OCI-LY7 (cell line): Measurements from ENCODE around the gene SIGLEC9. TPM values are rescaled to one million over a fixed set of nuclear protein-coding genes. Genes with fewer than 3 reads are reported as not detected.

Experiments used
- BruUV-seq: library from RNA; stranded (reverse); fragments of 400-500 nt; replicated peaks from 2 replicates; lab custom pipeline; 2021; lab: Mats Ljungman, UMichigan
- CTCF ChIA-PET: fragments of 300-600 bp; sonication (Branson Sonifier 250); formaldehyde crosslinking; loops from one replicate; lab custom pipeline; 2022; ENCODE audit warnings: antibody characterized with exemption; ENCODE audit not compliant: unreplicated experiment; lab: Charles Lee
- POLR2A ChIA-PET: fragments of 300-600 bp; sonication (Branson Sonifier 250); formaldehyde crosslinking; loops from one replicate; lab custom pipeline; 2022; ENCODE audit warnings: antibody characterized with exemption; lab: Charles Lee
- DNase-seq: peaks from one replicate; pipeline ENCODE4 v3.0.0-alpha.2; 2015; ENCODE audit warnings: low spot score
- H2AFZ ChIP-seq: fragments of 200-600 bp; sonication (generic), shearing (Covaris generic); 2 replicates; pipeline ENCODE4 v1.6.1; 2014; ENCODE audit warnings: mild to moderate bottlenecking, antibody characterized with exemption, low read length, moderate library complexity
- H3K27ac ChIP-seq: fragments of 200-600 bp; sonication (generic); 2 replicates; pipeline ENCODE4 v1.5.1; 2014; ENCODE audit warnings: mixed run types, low read depth, mild to moderate bottlenecking, moderate library complexity, low read length, inconsistent platforms; ENCODE audit not compliant: poor library complexity, severe bottlenecking
- H3K36me3 ChIP-seq: fragments of 200-600 bp; sonication (generic); 2 replicates; pipeline ENCODE4 v1.6.1; 2014; ENCODE audit warnings: mild to moderate bottlenecking, antibody characterized with exemption, low read length, moderate library complexity, mixed read lengths; ENCODE audit not compliant: insufficient read depth
- H3K4me1 ChIP-seq: fragments of 200-600 bp; sonication (generic); 2 replicates; pipeline ENCODE4 v1.5.1; 2014; ENCODE audit warnings: mild to moderate bottlenecking, low read length; ENCODE audit not compliant: insufficient read depth, poor library complexity, severe bottlenecking
- H3K4me2 ChIP-seq: fragments of 200-600 bp; sonication (generic); 2 replicates; pipeline ENCODE4 v1.6.1; 2014; ENCODE audit warnings: mild to moderate bottlenecking, low read length
- H3K4me3 ChIP-seq: fragments of 200-600 bp; sonication (generic); 2 replicates; pipeline ENCODE4 v1.5.1; 2014; ENCODE audit warnings: mild to moderate bottlenecking, low read depth, low read length; ENCODE audit not compliant: poor library complexity, severe bottlenecking
- H3K79me2 ChIP-seq: fragments of 200-600 bp; sonication (generic); 2 replicates; pipeline ENCODE4 v1.6.1; 2016; ENCODE audit warnings: low read depth, mild to moderate bottlenecking, low read length, moderate library complexity, mixed read lengths; ENCODE audit not compliant: insufficient read depth
- H3K9me2 ChIP-seq: fragments of 200-600 bp; sonication (generic); 2 replicates; pipeline ENCODE4 v1.6.1; 2016; ENCODE audit warnings: mild to moderate bottlenecking, low read length, mixed read lengths; ENCODE audit not compliant: insufficient read depth
- H3K9me3 ChIP-seq: fragments of 200-600 bp; sonication (generic); 2 replicates; pipeline ENCODE4 v1.6.1; 2014; ENCODE audit warnings: mild to moderate bottlenecking, mixed run types, low read length, mixed read lengths
- H4K20me1 ChIP-seq: fragments of 200-600 bp; sonication (generic); 2 replicates; pipeline ENCODE4 v1.6.1; 2014; ENCODE audit warnings: mild to moderate bottlenecking, antibody characterized with exemption, low read length, moderate library complexity, mixed read lengths; ENCODE audit not compliant: insufficient read depth
- CTCF ChIP-seq: fragments of 200-600 bp; sonication (generic); conservative IDR thresholded peaks from 2 replicates; pipeline ENCODE4 v1.5.1; 2014; ENCODE audit warnings: mild to moderate bottlenecking, antibody characterized with exemption, low read length, moderate library complexity, mixed read lengths
- EZH2phosphoT487 ChIP-seq: fragments of 200-600 bp; sonication (generic); IDR thresholded peaks from 2 replicates; pipeline ENCODE4 v1.6.1; 2018; ENCODE audit warnings: low read depth, borderline replicate concordance, mild to moderate bottlenecking, mixed run types, antibody characterized with exemption, low read length, moderate library complexity, mixed read lengths
- intact Hi-C: fragments of 100-400 bp; cut with micrococcal nuclease; formaldehyde crosslinking; loops from one replicate; pipeline ENCODE4 v1.10.0; 2022; ENCODE audit not compliant: unreplicated experiment
- total RNA-seq, 2 experiments: library from RNA; depleted of rRNA in 1 of 2; stranded (reverse); fragments of >200 nt in 1 of 2; shearing (Covaris generic) in 1 of 2; gene quantifications; 2 replicates each; pipeline ENCODE4 v1.2.3, GENCODE V29; 2014 to 2022

Gene SIGLEC9
- total RNA-seq, 2 experiments from 2014 or later: not detected

DNA sequence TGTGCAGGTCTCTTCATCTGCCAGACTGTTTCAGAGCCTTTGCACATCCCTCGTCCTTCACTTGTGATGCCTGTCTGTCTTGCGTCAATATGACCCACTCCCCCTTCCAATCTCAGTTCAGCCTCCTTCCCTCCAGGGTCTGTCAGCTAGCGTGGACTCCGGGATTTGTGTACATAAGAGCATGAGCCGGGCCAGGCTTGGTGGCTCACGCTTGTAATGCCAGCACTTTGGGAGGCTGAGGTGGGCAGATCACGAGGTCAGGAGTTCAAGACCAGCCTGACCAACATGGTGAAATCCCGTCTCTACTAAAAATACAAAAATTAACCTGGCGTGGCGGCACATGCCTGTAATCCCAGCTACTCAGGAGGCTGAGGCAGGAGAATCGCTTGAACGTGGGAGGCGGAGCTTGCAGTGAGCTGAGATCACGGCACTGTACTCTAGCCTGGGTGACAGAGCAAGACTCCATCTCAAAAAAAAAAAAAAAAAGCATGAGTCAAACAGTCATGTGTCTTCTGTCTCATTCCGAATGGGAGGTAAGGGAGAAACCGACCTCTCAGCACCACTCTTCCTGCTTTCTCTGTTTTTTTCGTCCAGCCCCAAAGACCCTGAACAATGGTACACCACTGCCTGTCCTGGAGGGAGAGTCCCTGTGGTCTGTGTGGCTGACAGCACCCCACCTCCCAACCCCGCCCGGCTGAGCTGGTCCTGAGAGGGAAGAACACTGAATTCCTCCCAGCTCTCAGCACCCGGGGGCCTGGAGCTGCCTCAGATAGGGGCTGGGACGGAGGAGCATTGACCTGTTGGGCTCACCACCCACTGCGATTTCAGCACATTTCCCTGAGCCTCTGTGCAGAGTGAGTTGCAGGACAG, 2.4 kb upstream of the SIGLEC9 start:
- no peak for DNase-seq
- H3K79me2 ChIP-seq: no peaks in the 10 kb centered on the region
- H3K36me3 ChIP-seq: no peaks in the 10 kb centered on the region
- H3K4me2 ChIP-seq: no peak overlapping the region
- H3K27ac ChIP-seq: no peak overlapping the region
- intact Hi-C loops: no loop called here
- H3K4me3 ChIP-seq: no peak overlapping the region
- H3K9me3 ChIP-seq: no peaks in the 10 kb centered on the region
- no TSS peak for BruUV-seq
- peaks cover 12% of the 10 kb centered on the region for H3K4me1 ChIP-seq
- POLR2A ChIA-PET: no interaction called here
- H4K20me1 ChIP-seq: no peaks in the 10 kb centered on the region
- CTCF ChIA-PET: no interaction called here
- no peaks in the 10 kb centered on the region for H3K9me2 ChIP-seq
- no peak overlapping the region for H2AFZ ChIP-seq
- TF ChIP-seq CTCF: no peak
- no peak for TF ChIP-seq EZH2phosphoT487

GRCh38 chr19:51123381-51123800, 1.3 kb upstream of the SIGLEC9 start:
- H3K4me2 ChIP-seq: 0 out of 2 replicates have a peak overlapping the region, but pooled peaks have one; percentile 1
- H3K79me2 ChIP-seq: no peaks in the 10 kb centered on the region
- no peaks in the 10 kb centered on the region for H3K36me3 ChIP-seq
- no peak overlapping the region for H3K27ac ChIP-seq
- H4K20me1 ChIP-seq: no peaks in the 10 kb centered on the region
- ChIA-PET CTCF (no interaction called here), POLR2A (no interaction called here)
- H3K9me2 ChIP-seq: no peaks in the 10 kb centered on the region
- DNase-seq: peak; percentile 39
- peak overlapping the region; percentile 9; the same call in 1 of the 2 replicates for H2AFZ ChIP-seq
- TF ChIP-seq CTCF (no peak), EZH2phosphoT487 (no peak)
- H3K4me3 ChIP-seq: no peak overlapping the region
- BruUV-seq: no TSS peak
- peaks cover 23% of the 10 kb centered on the region for H3K4me1 ChIP-seq
- H3K9me3 ChIP-seq: no peaks in the 10 kb centered on the region
- intact Hi-C loops: no loop called here

- Histone ChIP-seq H3K9me2 (no peaks in the 10 kb centered on the region), H3K27ac (no peak overlapping the region), H3K4me3 (no peak overlapping the region), H3K9me3 (no peaks in the 10 kb centered on the region), H3K36me3 (no peaks in the 10 kb centered on the region), H3K4me2 (0 out of 2 replicates have a peak overlapping the region, but pooled peaks have one; percentile 1), H2AFZ (peak overlapping the region; percentile 9; the same call in 1 of the 2 replicates), H3K4me1 (peaks cover 23% of the 10 kb centered on the region), H3K79me2 (no peaks in the 10 kb centered on the region), H4K20me1 (no peaks in the 10 kb centered on the region)
- intact Hi-C loops: no loop called here
- TF ChIP-seq EZH2phosphoT487 (no peak), CTCF (no peak)
- no TSS peak for BruUV-seq
- ChIA-PET POLR2A (no interaction called here), CTCF (no interaction called here)
- no peak for DNase-seq
Measured at GRCh38 chr19:51123802-51124201, 904 bp upstream of the SIGLEC9 start.
